ENCODE measurements around the gene SGSM1.

The SGSM1 gene

DNA sequence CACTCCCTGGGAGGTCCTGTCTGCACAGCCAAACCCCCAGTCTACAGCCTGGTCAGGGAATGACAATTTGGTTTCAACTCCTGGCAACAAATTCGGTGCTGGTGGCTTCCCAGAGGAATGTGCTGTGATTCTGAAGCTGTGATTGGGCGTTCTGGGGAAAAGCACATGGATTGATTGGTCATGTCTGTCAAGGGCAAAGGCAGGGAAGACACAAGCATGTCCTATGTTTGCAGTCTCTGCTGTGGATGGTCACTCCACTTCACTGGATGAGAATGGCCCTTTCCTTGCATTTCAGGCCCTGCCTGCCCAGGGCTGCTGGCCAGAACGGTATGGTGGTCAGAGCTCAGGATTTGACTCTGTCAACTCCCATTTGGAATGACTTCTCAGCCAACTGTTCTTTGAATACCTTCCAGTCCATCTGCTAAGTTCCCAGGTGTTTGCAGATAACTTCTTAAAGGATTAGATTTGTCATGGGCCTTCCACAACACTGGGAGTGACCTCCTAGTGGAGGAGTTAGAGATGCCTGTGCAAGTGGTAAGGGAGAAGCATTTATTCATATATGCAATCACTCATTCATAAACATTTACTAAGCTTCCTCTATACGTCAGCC lies 42.7 kb downstream of the SGSM1 start:
- Histone ChIP-seq H3K9me3 (ENCODE audit: control insufficient read depth, insufficient read depth, low read length) (no peaks in the 10 kb centered on the region), H3K36me3 (ENCODE audit: control insufficient read depth, insufficient read depth, low read length) (no peaks in the 10 kb centered on the region), H3K9ac (ENCODE audit: low read depth, low read length) (no peak overlapping the region), H3K27me3 (ENCODE audit: control insufficient read depth, insufficient read depth, low read length) (no peaks in the 10 kb centered on the region), H3K4me1 (ENCODE audit: control insufficient read depth, insufficient read depth, low read length) (peaks cover 2% of the 10 kb centered on the region), H3K4me3 (ENCODE audit: low read depth, low read length) (no peak overlapping the region)

GRCh38 chr22:24855794-24856193 lies 49.8 kb downstream of the SGSM1 start:
- Histone ChIP-seq H3K36me3 (ENCODE audit: control insufficient read depth, insufficient read depth, low read length) (peaks cover 14% of the 10 kb centered on the region), H3K27me3 (ENCODE audit: control insufficient read depth, insufficient read depth, low read length) (no peaks in the 10 kb centered on the region), H3K9me3 (ENCODE audit: control insufficient read depth, insufficient read depth, low read length) (no peaks in the 10 kb centered on the region), H3K4me3 (ENCODE audit: low read depth, low read length) (no peak overlapping the region), H3K4me1 (ENCODE audit: control insufficient read depth, insufficient read depth, low read length) (no peaks in the 10 kb centered on the region), H3K9ac (ENCODE audit: low read depth, low read length) (no peak overlapping the region)

DNA sequence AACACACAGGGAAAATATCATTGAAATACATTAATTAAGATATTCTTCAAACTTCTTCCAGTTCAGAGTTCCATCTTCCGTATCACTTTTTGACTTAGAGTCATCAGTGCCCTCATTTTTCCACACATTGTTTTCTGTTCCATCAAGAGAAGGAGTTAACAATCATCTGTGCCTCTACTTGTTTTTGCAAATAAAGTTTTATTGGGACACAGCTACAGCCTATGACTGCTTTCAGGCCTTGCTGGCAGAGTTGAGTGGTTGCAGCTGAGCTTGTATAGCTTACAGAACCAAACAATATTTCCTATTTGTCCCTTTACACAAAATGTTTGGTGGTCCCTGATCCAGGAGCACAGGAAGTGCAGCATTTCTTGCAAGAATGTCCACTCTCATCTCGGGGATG lies 51.6 kb downstream of the SGSM1 start:
- Histone ChIP-seq H3K4me1 (ENCODE audit: control insufficient read depth, insufficient read depth, low read length) (no peaks in the 10 kb centered on the region), H3K27me3 (ENCODE audit: control insufficient read depth, insufficient read depth, low read length) (no peaks in the 10 kb centered on the region), H3K9ac (ENCODE audit: low read depth, low read length) (no peak overlapping the region), H3K9me3 (ENCODE audit: control insufficient read depth, insufficient read depth, low read length) (no peaks in the 10 kb centered on the region), H3K36me3 (ENCODE audit: control insufficient read depth, insufficient read depth, low read length) (peaks cover 14% of the 10 kb centered on the region), H3K4me3 (ENCODE audit: low read depth, low read length) (no peak overlapping the region)

DNA sequence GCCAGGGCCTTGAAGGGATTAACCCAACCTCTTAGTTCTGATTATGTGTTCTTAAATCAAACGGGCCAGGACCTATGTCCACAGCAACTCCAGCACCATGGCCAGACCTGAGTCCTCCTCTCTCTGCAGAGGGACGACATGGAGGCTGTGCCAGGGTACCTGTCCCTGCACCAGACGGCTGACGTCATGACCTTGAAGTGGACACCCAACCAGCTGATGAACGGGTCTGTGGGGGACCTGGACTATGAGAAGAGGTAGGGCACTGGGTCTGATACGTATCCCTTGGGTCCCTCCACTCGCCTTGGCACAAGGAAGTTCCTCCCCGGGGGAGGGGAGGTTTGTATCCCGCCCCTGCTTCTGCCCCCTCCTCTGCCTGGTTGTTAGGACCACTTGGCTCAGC lies 53.6 kb downstream of the SGSM1 start:
- H3K4me3 ChIP-seq (ENCODE audit: low read depth, low read length): no peak overlapping the region
- H3K27me3 ChIP-seq (ENCODE audit: control insufficient read depth, insufficient read depth, low read length): no peaks in the 10 kb centered on the region
- H3K9ac ChIP-seq (ENCODE audit: low read depth, low read length): no peak overlapping the region
- H3K36me3 ChIP-seq (ENCODE audit: control insufficient read depth, insufficient read depth, low read length): peaks cover 14% of the 10 kb centered on the region
- no peaks in the 10 kb centered on the region for H3K4me1 ChIP-seq (ENCODE audit: control insufficient read depth, insufficient read depth, low read length)
- H3K9me3 ChIP-seq (ENCODE audit: control insufficient read depth, insufficient read depth, low read length): no peaks in the 10 kb centered on the region

DNA sequence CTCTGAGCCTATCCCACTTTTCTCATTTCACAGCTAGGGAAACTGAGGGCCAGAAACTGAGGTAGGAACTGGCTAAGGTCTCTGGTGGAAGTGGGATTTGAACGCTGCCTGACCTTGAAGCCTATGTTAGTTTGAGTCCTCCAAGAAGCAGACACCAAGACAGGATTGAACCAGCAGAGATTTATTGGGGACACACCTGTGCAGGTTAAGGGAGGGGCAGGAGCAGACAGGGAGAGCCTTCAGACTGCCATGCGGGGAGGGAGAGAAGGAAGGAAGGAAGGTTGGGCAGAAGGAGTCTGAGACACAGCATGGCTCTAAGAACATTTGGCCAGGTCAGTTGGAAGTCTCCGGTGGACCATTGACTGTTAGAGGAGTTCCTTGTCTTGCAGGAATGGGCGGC lies 59.5 kb downstream of the SGSM1 start:
- H3K4me3 ChIP-seq (ENCODE audit: low read depth, low read length): no peak overlapping the region
- H3K4me1 ChIP-seq (ENCODE audit: control insufficient read depth, insufficient read depth, low read length): no peaks in the 10 kb centered on the region
- no peaks in the 10 kb centered on the region for H3K27me3 ChIP-seq (ENCODE audit: control insufficient read depth, insufficient read depth, low read length)
- no peaks in the 10 kb centered on the region for H3K36me3 ChIP-seq (ENCODE audit: control insufficient read depth, insufficient read depth, low read length)
- no peaks in the 10 kb centered on the region for H3K9me3 ChIP-seq (ENCODE audit: control insufficient read depth, insufficient read depth, low read length)
- H3K9ac ChIP-seq (ENCODE audit: low read depth, low read length): no peak overlapping the region

DNA sequence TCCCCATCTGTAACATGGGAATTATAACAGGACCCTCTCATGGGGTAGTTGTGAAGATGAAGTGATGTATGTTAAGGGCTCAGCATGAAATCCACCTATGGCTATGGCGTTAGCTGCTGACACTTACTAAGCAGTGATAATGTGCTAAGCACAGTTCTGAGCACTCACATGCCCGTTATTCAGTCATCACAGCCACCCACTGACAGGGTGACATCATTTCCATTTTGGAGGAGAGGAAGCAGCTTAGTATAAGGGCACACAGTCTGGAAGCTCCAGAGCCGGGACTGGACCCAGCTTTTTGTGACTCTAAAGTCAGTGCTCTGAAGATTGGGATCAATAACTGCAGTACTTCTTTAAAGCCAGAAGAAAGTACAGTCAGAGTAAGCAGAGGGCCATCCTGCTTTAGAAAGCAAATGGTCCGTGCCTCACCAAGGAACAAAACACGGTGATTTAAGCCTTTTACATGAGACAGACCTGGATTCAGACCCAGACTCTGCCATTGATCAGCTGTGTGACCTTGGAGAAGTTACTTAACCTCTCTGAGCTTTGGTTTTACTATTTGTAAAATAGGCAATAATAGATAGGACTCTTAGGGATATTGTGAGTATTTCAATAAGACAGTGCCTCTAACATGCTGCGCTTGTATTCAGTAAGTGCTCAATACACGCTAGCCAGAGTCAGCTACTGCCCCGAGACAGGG lies 61.5 kb downstream of the SGSM1 start:
- H3K27me3 ChIP-seq (ENCODE audit: control insufficient read depth, insufficient read depth, low read length): no peaks in the 10 kb centered on the region

DNA sequence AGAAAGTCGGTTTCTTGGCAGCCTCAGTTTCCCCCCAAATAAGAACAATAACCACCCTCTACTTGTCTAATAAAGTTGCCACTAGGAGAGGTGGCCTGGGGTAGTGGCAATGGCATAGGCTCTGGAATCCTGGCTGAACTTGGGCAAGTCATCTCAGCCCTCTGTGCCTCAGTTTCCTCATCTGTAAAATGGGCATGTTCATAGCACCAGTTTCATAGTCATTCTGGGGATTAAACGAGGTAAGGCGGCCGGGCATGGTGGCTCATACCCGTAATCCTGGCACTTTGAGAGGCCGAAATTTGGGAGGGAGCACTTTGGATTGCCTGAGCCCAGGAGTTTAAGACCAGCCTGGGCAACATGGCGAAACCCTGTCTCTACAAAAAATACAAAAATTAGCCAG lies 63.0 kb downstream of the SGSM1 start:
- H3K4me1 ChIP-seq (ENCODE audit: control insufficient read depth, insufficient read depth, low read length): no peaks in the 10 kb centered on the region
- H3K9me3 ChIP-seq (ENCODE audit: control insufficient read depth, insufficient read depth, low read length): no peaks in the 10 kb centered on the region
- H3K9ac ChIP-seq (ENCODE audit: low read depth, low read length): no peak overlapping the region
- no peaks in the 10 kb centered on the region for H3K27me3 ChIP-seq (ENCODE audit: control insufficient read depth, insufficient read depth, low read length)
- H3K36me3 ChIP-seq (ENCODE audit: control insufficient read depth, insufficient read depth, low read length): no peaks in the 10 kb centered on the region
- no peak overlapping the region for H3K4me3 ChIP-seq (ENCODE audit: low read depth, low read length)

More for the DNA sequence above, 61.5 kb downstream of the SGSM1 start:
- Histone ChIP-seq H3K9me3 (ENCODE audit: control insufficient read depth, insufficient read depth, low read length) (no peaks in the 10 kb centered on the region), H3K36me3 (ENCODE audit: control insufficient read depth, insufficient read depth, low read length) (no peaks in the 10 kb centered on the region), H3K4me1 (ENCODE audit: control insufficient read depth, insufficient read depth, low read length) (no peaks in the 10 kb centered on the region), H3K9ac (ENCODE audit: low read depth, low read length) (no peak overlapping the region), H3K4me3 (ENCODE audit: low read depth, low read length) (no peak overlapping the region)

GRCh38 chr22:24871611-24872205 lies 65.7 kb downstream of the SGSM1 start:
- Histone ChIP-seq H3K27me3 (ENCODE audit: control insufficient read depth, insufficient read depth, low read length) (no peaks in the 10 kb centered on the region), H3K4me1 (ENCODE audit: control insufficient read depth, insufficient read depth, low read length) (no peaks in the 10 kb centered on the region), H3K36me3 (ENCODE audit: control insufficient read depth, insufficient read depth, low read length) (peaks cover 2% of the 10 kb centered on the region), H3K9ac (ENCODE audit: low read depth, low read length) (no peak overlapping the region), H3K4me3 (ENCODE audit: low read depth, low read length) (no peak overlapping the region), H3K9me3 (ENCODE audit: control insufficient read depth, insufficient read depth, low read length) (no peaks in the 10 kb centered on the region)

DNA sequence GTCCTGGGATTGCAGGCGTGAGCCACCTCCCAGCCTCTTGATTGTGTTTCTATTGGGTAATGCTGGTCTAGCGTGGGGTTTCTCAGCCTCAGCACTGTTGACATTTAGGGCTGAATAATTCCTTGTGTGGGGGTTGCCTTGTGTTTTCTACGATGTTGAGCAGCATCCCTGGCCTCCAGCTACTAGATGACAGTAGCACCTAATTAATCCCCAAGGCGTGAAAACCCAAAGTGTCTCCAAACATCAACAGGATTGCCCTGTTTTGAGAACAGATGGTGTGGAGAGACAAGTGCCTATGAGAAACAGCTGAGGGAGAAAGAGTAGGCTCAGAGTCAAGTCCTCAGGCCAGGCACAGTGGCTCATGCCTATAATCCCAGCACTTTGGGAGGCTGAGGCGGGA lies 67.2 kb downstream of the SGSM1 start:
- Histone ChIP-seq H3K36me3 (ENCODE audit: control insufficient read depth, insufficient read depth, low read length) (peaks cover 2% of the 10 kb centered on the region), H3K4me1 (ENCODE audit: control insufficient read depth, insufficient read depth, low read length) (no peaks in the 10 kb centered on the region), H3K4me3 (ENCODE audit: low read depth, low read length) (no peak overlapping the region), H3K9ac (ENCODE audit: low read depth, low read length) (no peak overlapping the region), H3K9me3 (ENCODE audit: control insufficient read depth, insufficient read depth, low read length) (no peaks in the 10 kb centered on the region), H3K27me3 (ENCODE audit: control insufficient read depth, insufficient read depth, low read length) (no peaks in the 10 kb centered on the region)

- Histone ChIP-seq H3K9me3 (ENCODE audit: control insufficient read depth, insufficient read depth, low read length) (no peaks in the 10 kb centered on the region), H3K9ac (ENCODE audit: low read depth, low read length) (no peak overlapping the region), H3K27me3 (ENCODE audit: control insufficient read depth, insufficient read depth, low read length) (no peaks in the 10 kb centered on the region), H3K4me3 (ENCODE audit: low read depth, low read length) (no peak overlapping the region), H3K4me1 (ENCODE audit: control insufficient read depth, insufficient read depth, low read length) (no peaks in the 10 kb centered on the region), H3K36me3 (ENCODE audit: control insufficient read depth, insufficient read depth, low read length) (peaks cover 2% of the 10 kb centered on the region)
Observed at GRCh38 chr22:24875862-24876506, 70.0 kb downstream of the SGSM1 start.

- no peaks in the 10 kb centered on the region for H3K4me1 ChIP-seq (ENCODE audit: control insufficient read depth, insufficient read depth, low read length)
- H3K27me3 ChIP-seq (ENCODE audit: control insufficient read depth, insufficient read depth, low read length): no peaks in the 10 kb centered on the region
- no peak overlapping the region for H3K9ac ChIP-seq (ENCODE audit: low read depth, low read length)
- no peak overlapping the region for H3K4me3 ChIP-seq (ENCODE audit: low read depth, low read length)
- H3K9me3 ChIP-seq (ENCODE audit: control insufficient read depth, insufficient read depth, low read length): no peaks in the 10 kb centered on the region
- H3K36me3 ChIP-seq (ENCODE audit: control insufficient read depth, insufficient read depth, low read length): peaks cover 2% of the 10 kb centered on the region
Observed at GRCh38 chr22:24876700-24877099, 70.7 kb downstream of the SGSM1 start.

GRCh38 chr22:24878969-24879368 lies 73.0 kb downstream of the SGSM1 start:
- no peaks in the 10 kb centered on the region for H3K27me3 ChIP-seq (ENCODE audit: control insufficient read depth, insufficient read depth, low read length)
- H3K4me1 ChIP-seq (ENCODE audit: control insufficient read depth, insufficient read depth, low read length): no peaks in the 10 kb centered on the region
- H3K4me3 ChIP-seq (ENCODE audit: low read depth, low read length): no peak overlapping the region
- H3K9ac ChIP-seq (ENCODE audit: low read depth, low read length): no peak overlapping the region
- no peaks in the 10 kb centered on the region for H3K9me3 ChIP-seq (ENCODE audit: control insufficient read depth, insufficient read depth, low read length)
- peaks cover 2% of the 10 kb centered on the region for H3K36me3 ChIP-seq (ENCODE audit: control insufficient read depth, insufficient read depth, low read length)
